Measurements from ENCODE around the gene GRK7. TPM values are rescaled to one million over a fixed set of nuclear protein-coding genes. Genes with fewer than 3 reads are reported as not detected.

The GRK7 gene
- total RNA-seq, 1 donor from 2014 or later, result not detected

DNA sequence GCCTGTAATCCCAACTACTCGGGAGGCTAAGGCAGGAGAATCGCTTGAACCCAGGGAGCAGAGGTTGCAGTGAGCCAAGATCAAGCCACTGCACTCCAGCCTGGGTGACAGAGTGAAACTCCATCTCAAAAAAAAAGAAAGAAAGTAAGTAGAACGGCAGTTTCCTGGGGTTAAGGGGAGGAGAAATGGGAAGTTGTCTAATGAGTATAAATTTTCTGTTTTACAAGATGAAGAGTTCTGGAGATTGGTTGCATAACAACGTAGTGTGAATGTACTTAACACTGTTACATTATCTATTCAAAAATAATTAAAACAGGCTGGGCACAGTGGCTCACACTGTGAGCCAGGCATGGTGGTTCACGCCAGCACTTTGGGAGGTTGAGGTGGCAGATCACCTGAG is 45.4 kb downstream of the GRK7 start:
- no peak overlapping the region for H3K4me3 Mint-ChIP-seq (ENCODE audit: unreplicated experiment)
- H3K36me3 Mint-ChIP-seq (ENCODE audit: low read depth, unreplicated experiment), result no peaks in the 10 kb centered on the region
- Histone ChIP-seq H3K27me3 (ENCODE audit: insufficient read depth, low read length) (no peaks in the 10 kb centered on the region), H3K79me2 (ENCODE audit: insufficient read depth, low read length) (no peaks in the 10 kb centered on the region), H3K9me3 (ENCODE audit: insufficient read depth, low read depth, low read length) (no peaks in the 10 kb centered on the region), H3K27ac (ENCODE audit: low read depth, low read length) (no peak overlapping the region), H3K9ac (ENCODE audit: low read length) (no peak overlapping the region), H3K4me2 (ENCODE audit: low read length) (no peak overlapping the region), H2AFZ (ENCODE audit: low read depth, low read length) (no peak overlapping the region), H3K4me3 (ENCODE audit: insufficient read depth, low read depth, low read length) (no peak overlapping the region), H3K4me1 (ENCODE audit: insufficient read depth, low read length) (no peaks in the 10 kb centered on the region), H3K36me3 (ENCODE audit: insufficient read depth, low read length) (no peaks in the 10 kb centered on the region), H4K20me1 (ENCODE audit: insufficient read depth, low read length) (no peaks in the 10 kb centered on the region)
- H3K27me3 Mint-ChIP-seq (ENCODE audit: low read depth, unreplicated experiment), result peaks cover 3% of the 10 kb centered on the region
- DNase-seq (ENCODE audit: low read depth) (no peak), FAIRE-seq (no peak)
- no peaks in the 10 kb centered on the region for H3K9me3 Mint-ChIP-seq (ENCODE audit: unreplicated experiment)
- H3K27ac Mint-ChIP-seq (ENCODE audit: unreplicated experiment), result no peak overlapping the region
- TF ChIP-seq, protein P1, sequence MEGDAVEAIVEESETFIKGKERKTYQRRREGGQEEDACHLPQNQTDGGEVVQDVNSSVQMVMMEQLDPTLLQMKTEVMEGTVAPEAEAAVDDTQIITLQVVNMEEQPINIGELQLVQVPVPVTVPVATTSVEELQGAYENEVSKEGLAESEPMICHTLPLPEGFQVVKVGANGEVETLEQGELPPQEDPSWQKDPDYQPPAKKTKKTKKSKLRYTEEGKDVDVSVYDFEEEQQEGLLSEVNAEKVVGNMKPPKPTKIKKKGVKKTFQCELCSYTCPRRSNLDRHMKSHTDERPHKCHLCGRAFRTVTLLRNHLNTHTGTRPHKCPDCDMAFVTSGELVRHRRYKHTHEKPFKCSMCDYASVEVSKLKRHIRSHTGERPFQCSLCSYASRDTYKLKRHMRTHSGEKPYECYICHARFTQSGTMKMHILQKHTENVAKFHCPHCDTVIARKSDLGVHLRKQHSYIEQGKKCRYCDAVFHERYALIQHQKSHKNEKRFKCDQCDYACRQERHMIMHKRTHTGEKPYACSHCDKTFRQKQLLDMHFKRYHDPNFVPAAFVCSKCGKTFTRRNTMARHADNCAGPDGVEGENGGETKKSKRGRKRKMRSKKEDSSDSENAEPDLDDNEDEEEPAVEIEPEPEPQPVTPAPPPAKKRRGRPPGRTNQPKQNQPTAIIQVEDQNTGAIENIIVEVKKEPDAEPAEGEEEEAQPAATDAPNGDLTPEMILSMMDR (IDR thresholded peaks at IDR 0.05; ENCODE audit: insufficient read depth, low read depth, low read length), result no peak
- TF ChIP-seq EZH2 (IDR thresholded peaks at IDR 0.05; ENCODE audit: insufficient read depth, low read length), result no peak
- peaks cover 3% of the 10 kb centered on the region for H3K4me1 Mint-ChIP-seq (ENCODE audit: low read depth, unreplicated experiment)

DNA sequence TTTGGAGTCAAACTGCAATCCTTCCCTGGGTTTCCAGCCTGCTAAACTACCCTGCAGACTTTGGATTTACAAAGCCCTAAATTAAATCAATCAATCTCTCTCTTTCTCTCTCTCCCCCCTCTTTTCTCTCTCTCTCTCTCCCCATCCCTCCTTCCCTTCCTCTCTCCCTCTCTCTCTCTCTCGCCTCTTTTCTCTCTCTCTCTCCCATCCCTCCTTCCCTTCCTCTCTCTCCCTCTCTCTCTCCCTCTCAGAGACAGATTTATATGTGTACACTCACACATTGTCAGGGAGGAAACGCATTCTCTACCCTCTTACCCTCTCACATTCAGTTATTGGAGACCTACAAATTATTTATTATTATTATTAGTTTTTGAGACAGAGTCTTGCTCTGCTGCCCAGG is 47.0 kb downstream of the GRK7 start:
- Histone ChIP-seq H3K9ac (ENCODE audit: low read length) (no peak overlapping the region), H3K9me3 (ENCODE audit: insufficient read depth, low read depth, low read length) (no peaks in the 10 kb centered on the region), H3K4me1 (ENCODE audit: insufficient read depth, low read length) (no peaks in the 10 kb centered on the region), H3K4me2 (ENCODE audit: low read length) (no peak overlapping the region), H3K79me2 (ENCODE audit: insufficient read depth, low read length) (no peaks in the 10 kb centered on the region), H3K4me3 (ENCODE audit: insufficient read depth, low read depth, low read length) (no peak overlapping the region), H3K27ac (ENCODE audit: low read depth, low read length) (no peak overlapping the region), H4K20me1 (ENCODE audit: insufficient read depth, low read length) (no peaks in the 10 kb centered on the region), H3K27me3 (ENCODE audit: insufficient read depth, low read length) (no peaks in the 10 kb centered on the region), H3K36me3 (ENCODE audit: insufficient read depth, low read length) (no peaks in the 10 kb centered on the region), H2AFZ (ENCODE audit: low read depth, low read length) (no peak overlapping the region)
- Mint-ChIP-seq H3K27me3 (ENCODE audit: low read depth, unreplicated experiment) (peaks cover 3% of the 10 kb centered on the region), H3K36me3 (ENCODE audit: low read depth, unreplicated experiment) (no peaks in the 10 kb centered on the region), H3K4me3 (ENCODE audit: unreplicated experiment) (no peak overlapping the region), H3K4me1 (ENCODE audit: low read depth, unreplicated experiment) (peaks cover 3% of the 10 kb centered on the region), H3K27ac (ENCODE audit: unreplicated experiment) (no peak overlapping the region), H3K9me3 (ENCODE audit: unreplicated experiment) (peaks cover 2% of the 10 kb centered on the region)
- no peak for TF ChIP-seq EZH2 (IDR thresholded peaks at IDR 0.05; ENCODE audit: insufficient read depth, low read length)
- TF ChIP-seq, protein P1 (IDR thresholded peaks at IDR 0.05; ENCODE audit: insufficient read depth, low read depth, low read length), result no peak
- DNase-seq (ENCODE audit: low read depth) (no peak), FAIRE-seq (no peak)

GRCh38 chr3:141811348-141811747 is 48.1 kb downstream of the GRK7 start:
- H4K20me1 ChIP-seq (ENCODE audit: insufficient read depth, low read length), result no peaks in the 10 kb centered on the region
- H3K79me2 ChIP-seq (ENCODE audit: insufficient read depth, low read length), result no peaks in the 10 kb centered on the region
- no peak overlapping the region for H3K4me3 ChIP-seq (ENCODE audit: insufficient read depth, low read depth, low read length)
- Mint-ChIP-seq H3K4me1 (ENCODE audit: low read depth, unreplicated experiment) (peaks cover 3% of the 10 kb centered on the region), H3K4me3 (ENCODE audit: unreplicated experiment) (no peak overlapping the region), H3K27me3 (ENCODE audit: low read depth, unreplicated experiment) (peaks cover 3% of the 10 kb centered on the region), H3K36me3 (ENCODE audit: low read depth, unreplicated experiment) (no peaks in the 10 kb centered on the region), H3K9me3 (ENCODE audit: unreplicated experiment) (peaks cover 8% of the 10 kb centered on the region), H3K27ac (ENCODE audit: unreplicated experiment) (no peak overlapping the region)
- no peak for DNase-seq (ENCODE audit: low read depth)
- TF ChIP-seq, protein P1 (IDR thresholded peaks at IDR 0.05; ENCODE audit: insufficient read depth, low read depth, low read length), result no peak
- TF ChIP-seq EZH2 (IDR thresholded peaks at IDR 0.05; ENCODE audit: insufficient read depth, low read length), result no peak
- no peaks in the 10 kb centered on the region for H3K36me3 ChIP-seq (ENCODE audit: insufficient read depth, low read length)
- H3K9me3 ChIP-seq (ENCODE audit: insufficient read depth, low read depth, low read length), result no peaks in the 10 kb centered on the region
- peaks cover 2% of the 10 kb centered on the region for H3K27me3 ChIP-seq (ENCODE audit: insufficient read depth, low read length)
- no peak overlapping the region for H2AFZ ChIP-seq (ENCODE audit: low read depth, low read length)
- H3K9ac ChIP-seq (ENCODE audit: low read length), result no peak overlapping the region
- H3K27ac ChIP-seq (ENCODE audit: low read depth, low read length), result no peak overlapping the region
- no peak overlapping the region for H3K4me2 ChIP-seq (ENCODE audit: low read length)
- FAIRE-seq, result no peak
- H3K4me1 ChIP-seq (ENCODE audit: insufficient read depth, low read length), result no peaks in the 10 kb centered on the region
